ENCODE data around the gene IGSF10.

Gene IGSF10

GRCh38 chr3:151431940-151432339, 28.9 kb downstream of the IGSF10 start:
- H3K4me3 ChIP-seq (ENCODE audit: low read depth, low read length) = no peak overlapping the region
- TF ChIP-seq CTCF (IDR thresholded peaks at IDR 0.05; ENCODE audit: low read depth, low read length) = no peak

- no peak overlapping the region for H3K4me3 ChIP-seq (ENCODE audit: low read depth, low read length)
- no peak for TF ChIP-seq CTCF (IDR thresholded peaks at IDR 0.05; ENCODE audit: low read depth, low read length)
Observed at GRCh38 chr3:151430821-151431484, 29.9 kb downstream of the IGSF10 start.

GRCh38 chr3:151428386-151428785, 32.5 kb downstream of the IGSF10 start:
- H3K4me3 ChIP-seq (ENCODE audit: low read depth, low read length) = no peak overlapping the region
- no peak for TF ChIP-seq CTCF (IDR thresholded peaks at IDR 0.05; ENCODE audit: low read depth, low read length)

GRCh38 chr3:151426341-151426657, 34.6 kb downstream of the IGSF10 start:
- H3K4me3 ChIP-seq (ENCODE audit: low read depth, low read length) = no peak overlapping the region
- TF ChIP-seq CTCF (IDR thresholded peaks at IDR 0.05; ENCODE audit: low read depth, low read length) = peak; percentile 3; the same call in 1 of the 2 replicates

- no peak overlapping the region for H3K4me3 ChIP-seq (ENCODE audit: low read depth, low read length)
- no peak for TF ChIP-seq CTCF (IDR thresholded peaks at IDR 0.05; ENCODE audit: low read depth, low read length)
Observed at GRCh38 chr3:151425627-151426340, 35.1 kb downstream of the IGSF10 start.

GRCh38 chr3:151423091-151423490, 37.8 kb downstream of the IGSF10 start:
- TF ChIP-seq CTCF (IDR thresholded peaks at IDR 0.05; ENCODE audit: low read depth, low read length) = no peak
- H3K4me3 ChIP-seq (ENCODE audit: low read depth, low read length) = no peak overlapping the region

GRCh38 chr3:151421938-151422337, 38.9 kb downstream of the IGSF10 start:
- no peak overlapping the region for H3K4me3 ChIP-seq (ENCODE audit: low read depth, low read length)
- no peak for TF ChIP-seq CTCF (IDR thresholded peaks at IDR 0.05; ENCODE audit: low read depth, low read length)
